WTC11 (cell line): ENCODE results near the gene BOD1L2. TPM values are rescaled to one million over a fixed set of nuclear protein-coding genes. Genes with fewer than 3 reads are reported as not detected.

Experiments used
- ATAC-seq: fragments of 200-7000 bp; cut with Tn5 transposase; 2 replicates; pipeline ENCODE4 v1.10.0; 2021; ENCODE audit warnings: mild to moderate bottlenecking, moderate library complexity
- Bru-seq: library from RNA; stranded (reverse); fragments of 400-500 nt; gene quantifications from one replicate; lab custom pipeline; 2021; lab: Mats Ljungman, UMichigan
- CTCF ChIA-PET: fragments of 300-600 bp; sonication (Branson Sonifier 250); formaldehyde crosslinking; loops from one replicate; lab custom pipeline; 2021; ENCODE audit warnings: antibody characterized with exemption; lab: Charles Lee
- POLR2A ChIA-PET: fragments of 350-600 bp; sonication (Branson Sonifier 250); formaldehyde crosslinking; loops from one replicate; lab custom pipeline; 2021; ENCODE audit warnings: antibody characterized with exemption; lab: Charles Lee
- DNase-seq: peaks from one replicate; pipeline ENCODE4 v3.0.0; 2021; ENCODE audit warnings: low spot score
- H3K27ac Mint-ChIP-seq: 2 replicates; pipeline ENCODE4 v1.8.0; 2021; ENCODE audit warnings: mixed read lengths
- H3K27me3 Mint-ChIP-seq: 2 replicates; pipeline ENCODE4 v1.8.0; 2021; ENCODE audit warnings: low read depth, mild to moderate bottlenecking, moderate library complexity, mixed read lengths
- H3K36me3 Mint-ChIP-seq: 2 replicates; pipeline ENCODE4 v1.8.0; 2021; ENCODE audit warnings: mixed read lengths
- H3K4me1 Mint-ChIP-seq: 2 replicates; pipeline ENCODE4 v1.8.0; 2022; ENCODE audit warnings: mixed read lengths
- H3K4me3 Mint-ChIP-seq: 2 replicates; pipeline ENCODE4 v1.8.0; 2021; ENCODE audit warnings: mild to moderate bottlenecking, moderate library complexity, mixed read lengths
- H3K9me3 Mint-ChIP-seq: 2 replicates; pipeline ENCODE4 v1.8.0; 2021; ENCODE audit warnings: mixed read lengths
- ATF2 ChIP-seq: sonication (generic); formaldehyde crosslinking; IDR thresholded peaks from 2 replicates; pipeline ENCODE4 v1.8.1; 2022; ENCODE audit warnings: low read depth, missing genetic modification reagents, borderline replicate concordance
- E2F1 ChIP-seq: sonication (generic); formaldehyde crosslinking; IDR thresholded peaks from 2 replicates; pipeline ENCODE4 v1.8.0; 2022; ENCODE audit warnings: mild to moderate bottlenecking, missing genetic modification reagents
- ELF4 ChIP-seq: sonication (generic); formaldehyde crosslinking; IDR thresholded peaks from 2 replicates; pipeline ENCODE4 v1.8.1; 2022; ENCODE audit warnings: low read depth, mild to moderate bottlenecking, moderate library complexity, missing genetic modification reagents
- ERG ChIP-seq: fragments of 250-450 bp; sonication (Bioruptor Pico); IDR thresholded peaks from 2 replicates; pipeline ENCODE4 v1.8.0; 2021; ENCODE audit warnings: mild to moderate bottlenecking
- FOXJ3 ChIP-seq: sonication (generic); formaldehyde crosslinking; IDR thresholded peaks from 2 replicates; pipeline ENCODE4 v1.9.0; 2021; ENCODE audit warnings: missing genetic modification reagents, mild to moderate bottlenecking, borderline replicate concordance
- FOXK1 ChIP-seq: sonication (generic); formaldehyde crosslinking; IDR thresholded peaks from 2 replicates; pipeline ENCODE4 v1.8.0; 2022; ENCODE audit warnings: mild to moderate bottlenecking, moderate library complexity, missing genetic modification reagents
- GRHL2 ChIP-seq: fragments of 250-450 bp; sonication (Bioruptor Pico); IDR thresholded peaks from 2 replicates; pipeline ENCODE4 v1.8.0; 2022; ENCODE audit warnings: mild to moderate bottlenecking, moderate library complexity; ENCODE audit not compliant: insufficient replicate concordance, severe bottlenecking
- IRF1 ChIP-seq: sonication (generic); formaldehyde crosslinking; IDR thresholded peaks from 2 replicates; pipeline ENCODE4 v1.8.0; 2023; ENCODE audit warnings: missing genetic modification reagents
- JUN ChIP-seq: sonication (generic); formaldehyde crosslinking; IDR thresholded peaks from 2 replicates; pipeline ENCODE4 v1.8.0; 2023; ENCODE audit warnings: mild to moderate bottlenecking, missing genetic modification reagents
- MAX ChIP-seq: sonication (generic); formaldehyde crosslinking; IDR thresholded peaks from 2 replicates; pipeline ENCODE4 v1.8.0; 2022; ENCODE audit warnings: mild to moderate bottlenecking, missing genetic modification reagents
- MXD4 ChIP-seq: fragments of 250-450 bp; sonication (Bioruptor Pico); IDR thresholded peaks from 2 replicates; pipeline ENCODE4 v1.8.0; 2021; ENCODE audit warnings: mild to moderate bottlenecking, moderate library complexity, borderline replicate concordance
- NFYB ChIP-seq: sonication (generic); formaldehyde crosslinking; conservative IDR thresholded peaks from 2 replicates; pipeline ENCODE4 v1.8.0; 2022; ENCODE audit warnings: low read depth, missing genetic modification reagents
- NR3C1 ChIP-seq: sonication (generic); formaldehyde crosslinking; conservative IDR thresholded peaks from 2 replicates; pipeline ENCODE4 v1.8.1; 2023; ENCODE audit warnings: low read depth, mild to moderate bottlenecking, missing genetic modification reagents
- OVOL2 ChIP-seq: fragments of 250-450 bp; sonication (Bioruptor Pico); IDR thresholded peaks from 2 replicates; pipeline ENCODE4 v1.9.0; 2021; ENCODE audit warnings: mild to moderate bottlenecking, borderline replicate concordance
- PREB ChIP-seq: sonication (generic); formaldehyde crosslinking; IDR thresholded peaks from 2 replicates; pipeline ENCODE4 v1.8.1; 2022; ENCODE audit warnings: mild to moderate bottlenecking, missing genetic modification reagents, moderate library complexity, borderline replicate concordance
- TCF7 ChIP-seq: sonication (generic); formaldehyde crosslinking; IDR thresholded peaks from 2 replicates; pipeline ENCODE4 v1.8.0; 2022; ENCODE audit warnings: mild to moderate bottlenecking, low read depth, missing genetic modification reagents, moderate library complexity
- TP53 ChIP-seq: sonication (generic); formaldehyde crosslinking; IDR thresholded peaks from 2 replicates; pipeline ENCODE4 v1.8.1; 2023; ENCODE audit warnings: mild to moderate bottlenecking, missing genetic modification reagents
- ZNF138 ChIP-seq: sonication (generic); formaldehyde crosslinking; conservative IDR thresholded peaks from 2 replicates; pipeline ENCODE4 v1.8.1; 2022; ENCODE audit warnings: mild to moderate bottlenecking, moderate library complexity, missing genetic modification reagents
- ZNF281 ChIP-seq: sonication (generic); formaldehyde crosslinking; IDR thresholded peaks from 2 replicates; pipeline ENCODE4 v1.8.0; 2023; ENCODE audit warnings: mild to moderate bottlenecking, missing genetic modification reagents
- ZNF416 ChIP-seq: fragments of 250-450 bp; sonication (Bioruptor Pico); IDR thresholded peaks from 2 replicates; pipeline ENCODE4 v1.9.0; 2021; ENCODE audit warnings: mild to moderate bottlenecking, inconsistent platforms
- ZNF423 ChIP-seq: fragments of 250-450 bp; sonication (Bioruptor Pico); IDR thresholded peaks from 2 replicates; pipeline ENCODE4 v2.1.2; 2022; ENCODE audit warnings: mild to moderate bottlenecking, moderate library complexity
- ZNF425 ChIP-seq: fragments of 250-450 bp; sonication (Bioruptor Pico); conservative IDR thresholded peaks from 2 replicates; pipeline ENCODE4 v1.9.0; 2021; ENCODE audit warnings: mild to moderate bottlenecking
- long read RNA-seq, 3 experiments: library from RNA in 1 of 3; library from capped mRNA in 1 of 3; library from polyadenylated mRNA in 1 of 3; unstranded in 2 of 3; stranded (forward) in 1 of 3; transcript quantifications; one replicate each; pipeline ENCODE4 v2.0.0, GENCODE V29; 2021
- total RNA-seq: library from RNA; stranded (reverse); gene quantifications from 3 replicates; pipeline ENCODE4 v1.2.3, GENCODE V29; 2021

The BOD1L2 gene
- total RNA-seq (not detected in 3 replicates), Bru-seq, nascent RNA (percentile 21 among the genes with signal in this experiment)
- long read RNA-seq, experiment 1, result 0 reads
- long read RNA-seq, experiment 2, result 0 reads
- long read RNA-seq, experiment 3, result 0 reads

GRCh38 chr18:57146956-57147636, at the start of gene BOD1L2:
TSS of gene BOD1L2 (plus strand) at chr18:57147087. CDS start at chr18:57147313, 226 bp downstream.
- H3K36me3 Mint-ChIP-seq, result no peaks in the 10 kb centered on the region
- CTCF ChIA-PET, result interaction anchor here (0.7 kb wide), 1 partner anchor 12 kb away, joined by 4 read pairs; no protein-coding TSS in a partner anchor
- no peak within 1 kb of the TSS for H3K4me3 Mint-ChIP-seq
- TF ChIP-seq FOXJ3 (CRISPR knock-in tag) (no peak), OVOL2 (CRISPR knock-in tag) (no peak), ZNF138 (no peak), MAX (CRISPR knock-in tag) (no peak), ATF2 (CRISPR knock-in tag) (no peak), ELF4 (CRISPR knock-in tag) (no peak), TP53 (CRISPR knock-in tag) (no peak), ZNF425 (CRISPR knock-in tag) (no peak), IRF1 (CRISPR knock-in tag) (no peak), JUN (CRISPR knock-in tag) (no peak), E2F1 (CRISPR knock-in tag) (no peak), FOXK1 (CRISPR knock-in tag) (no peak), GRHL2 (CRISPR knock-in tag) (no peak), NFYB (CRISPR knock-in tag) (no peak), ZNF416 (CRISPR knock-in tag) (no peak), TCF7 (CRISPR knock-in tag) (no peak)
- H3K27me3 Mint-ChIP-seq, result peaks cover 6% of the 10 kb centered on the region
- no peak within 1 kb of the TSS for H3K27ac Mint-ChIP-seq
- DNase-seq (no peak), ATAC-seq (peak; percentile 25)
- H3K9me3 Mint-ChIP-seq, result peaks cover 11% of the 10 kb centered on the region
- POLR2A ChIA-PET, result no interaction called here
- peaks cover 34% of the 10 kb centered on the region for H3K4me1 Mint-ChIP-seq

- DNase-seq, result no peak
- no peak for ATAC-seq
- no peaks in the 10 kb centered on the region for H3K27me3 Mint-ChIP-seq
- ChIA-PET POLR2A (no interaction called here), CTCF (no interaction called here)
- no peak overlapping the region for H3K4me3 Mint-ChIP-seq
- peaks cover 11% of the 10 kb centered on the region for H3K9me3 Mint-ChIP-seq
- no peak overlapping the region for H3K27ac Mint-ChIP-seq
- no peaks in the 10 kb centered on the region for H3K4me1 Mint-ChIP-seq
- H3K36me3 Mint-ChIP-seq, result no peaks in the 10 kb centered on the region
- TF ChIP-seq ZNF281, result no peak
- no peak for TF ChIP-seq NR3C1 (CRISPR knock-in tag)
- no peak for TF ChIP-seq ZNF423 (CRISPR knock-in tag)
- no peak for TF ChIP-seq ERG
- no peak for TF ChIP-seq PREB (CRISPR knock-in tag)
- no peak for TF ChIP-seq MXD4 (CRISPR knock-in tag)
These were observed 39.6 kb upstream of the BOD1L2 start for GRCh38 chr18:57107140-57107832.
